Measurements from ENCODE around the gene ACTMAP. TPM values are rescaled to one million over a fixed set of nuclear protein-coding genes. Genes with fewer than 3 reads are reported as not detected.

Gene ACTMAP
- polyA plus RNA-seq, 1 of the 3 experiments (the other 2 are of a cell fraction) = 6.4 TPM

DNA sequence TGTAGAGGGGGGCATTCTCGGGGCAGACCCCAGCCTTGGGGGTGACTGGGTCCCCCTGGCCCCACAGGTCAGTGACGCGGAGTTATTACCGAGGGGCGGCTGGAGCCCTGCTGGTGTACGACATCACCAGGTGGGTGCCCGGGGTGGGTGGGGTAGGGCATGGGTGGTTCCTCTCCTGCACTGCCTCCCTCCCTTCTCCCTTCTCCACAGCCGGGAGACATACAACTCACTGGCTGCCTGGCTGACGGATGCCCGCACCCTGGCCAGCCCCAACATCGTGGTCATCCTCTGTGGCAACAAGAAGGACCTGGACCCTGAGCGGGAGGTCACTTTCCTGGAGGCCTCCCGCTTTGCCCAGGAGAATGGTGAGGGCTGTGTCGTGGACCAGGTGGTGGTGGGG lies 33.4 kb upstream of the ACTMAP start (continued):
- TF ChIP-seq, protein P1, sequence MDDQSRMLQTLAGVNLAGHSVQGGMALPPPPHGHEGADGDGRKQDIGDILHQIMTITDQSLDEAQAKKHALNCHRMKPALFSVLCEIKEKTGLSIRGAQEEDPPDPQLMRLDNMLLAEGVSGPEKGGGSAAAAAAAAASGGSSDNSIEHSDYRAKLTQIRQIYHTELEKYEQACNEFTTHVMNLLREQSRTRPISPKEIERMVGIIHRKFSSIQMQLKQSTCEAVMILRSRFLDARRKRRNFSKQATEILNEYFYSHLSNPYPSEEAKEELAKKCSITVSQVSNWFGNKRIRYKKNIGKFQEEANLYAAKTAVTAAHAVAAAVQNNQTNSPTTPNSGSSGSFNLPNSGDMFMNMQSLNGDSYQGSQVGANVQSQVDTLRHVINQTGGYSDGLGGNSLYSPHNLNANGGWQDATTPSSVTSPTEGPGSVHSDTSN (IDR thresholded peaks at IDR 0.05) = no peak
- TF ChIP-seq TCF12 (IDR thresholded peaks at IDR 0.05) = no peak

DNA sequence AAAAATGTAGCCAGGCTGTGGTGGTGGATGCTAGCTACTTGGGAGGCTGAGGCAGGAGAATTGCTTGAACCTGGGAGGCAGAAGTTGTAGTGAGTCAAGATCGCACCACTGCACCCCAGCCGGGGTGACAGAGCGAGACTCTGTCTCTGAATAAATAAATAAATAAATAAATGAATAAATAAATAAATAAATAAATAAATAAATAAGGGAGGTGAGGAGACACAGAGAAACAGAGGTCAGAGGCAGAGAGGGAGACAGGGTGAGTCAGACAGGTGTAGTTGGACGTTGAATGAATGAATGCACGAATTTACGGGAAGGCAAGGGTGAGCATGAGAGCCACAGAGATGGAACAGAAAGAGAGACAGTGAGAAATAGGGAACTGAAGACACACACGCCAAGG lies 30.9 kb upstream of the ACTMAP start:
- no peaks in the 10 kb centered on the region for H4K20me1 ChIP-seq (ENCODE audit: insufficient read depth)
- ChIA-PET POLR2A (no interaction called here), CTCF (interaction anchor here (1.3 kb wide), 1 partner anchor 17 kb away, joined by 5 read pairs; the partner anchor contains the start of gene EGLN2)
- no peak overlapping the region for H3K27ac ChIP-seq (ENCODE audit: low read depth in 2 of 2, low read length in 1 of 2)
- no peak overlapping the region for H3K9ac ChIP-seq
- no peak overlapping the region for H3K4me3 ChIP-seq (ENCODE audit: low read depth in 2 of 2, low read length in 1 of 2)
- no peaks in the 10 kb centered on the region for H3K27me3 ChIP-seq (ENCODE audit: insufficient read depth)
- H3K36me3 ChIP-seq (replicated peaks in 1 of 2; ENCODE audit: control insufficient read depth in 1 of 2, insufficient read depth in 2 of 2, low read length in 1 of 2) = no peaks in the 10 kb centered on the region
- H3F3A ChIP-seq (replicated peaks; ENCODE audit: insufficient read depth) = peaks cover 13% of the 10 kb centered on the region
- H2AFZ ChIP-seq (ENCODE audit: low read depth) = no peak overlapping the region
- DNase-seq = no peak
- no peaks in the 10 kb centered on the region for H3K9me2 ChIP-seq
- WGBS (ENCODE audit: low lambda C conversion rate) = 95% methylated on average over 7 of the region's 7 CpGs
- no peaks in the 10 kb centered on the region for H3K9me3 ChIP-seq
- no peak overlapping the region for H3K4me2 ChIP-seq
- TF ChIP-seq GABPA (IDR thresholded peaks at IDR 0.05; ENCODE audit: low read depth) (no peak), RCOR1 (IDR thresholded peaks at IDR 0.05; ENCODE audit: low read length) (no peak), JUND (IDR thresholded peaks at IDR 0.05) (no peak), ELF1 (IDR thresholded peaks at IDR 0.05) (no peak), EP300 (IDR thresholded peaks at IDR 0.05; ENCODE audit: borderline replicate concordance in 1 of 2, low read depth in 1 of 2, low read length in 1 of 2) (no peak), USF2 (IDR thresholded peaks at IDR 0.05; ENCODE audit: borderline replicate concordance, low read depth, low read length) (no peak), NRF1 (IDR thresholded peaks at IDR 0.05; ENCODE audit: low read depth, low read length) (no peak), SMC3 (IDR thresholded peaks at IDR 0.05; ENCODE audit: low read depth, low read length) (no peak), POLR2AphosphoS5 (IDR thresholded peaks at IDR 0.05; ENCODE audit: low read depth, low read length) (no peak), EZH2phosphoT487 (IDR thresholded peaks at IDR 0.05; ENCODE audit: borderline replicate concordance, low read depth) (no peak), NFIC (IDR thresholded peaks at IDR 0.05; ENCODE audit: borderline replicate concordance) (no peak), FOXJ3 (CRISPR knock-in tag; IDR thresholded peaks at IDR 0.05) (no peak), USF1 (IDR thresholded peaks at IDR 0.05; ENCODE audit: borderline replicate concordance, low read depth) (no peak)
- TF ChIP-seq, protein P2, sequence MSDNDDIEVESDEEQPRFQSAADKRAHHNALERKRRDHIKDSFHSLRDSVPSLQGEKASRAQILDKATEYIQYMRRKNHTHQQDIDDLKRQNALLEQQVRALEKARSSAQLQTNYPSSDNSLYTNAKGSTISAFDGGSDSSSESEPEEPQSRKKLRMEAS (IDR thresholded peaks at IDR 0.05; ENCODE audit: low read depth) = no peak
- H3K79me2 ChIP-seq (ENCODE audit: insufficient read depth) = peaks cover 15% of the 10 kb centered on the region; the same call in 1 of the 2 replicates
- peaks cover 6 to 9% of the 10 kb centered on the region in 2 experiments; a peak in 2 of 4 replicates for H3K4me1 ChIP-seq (ENCODE audit: control insufficient read depth in 1 of 2, insufficient read depth in 2 of 2, low read depth in 1 of 2, low read length in 1 of 2)

Measured in SK-N-SH (cell line).